ENCODE results near the gene SP6. TPM values are rescaled to one million over a fixed set of nuclear protein-coding genes. Genes with fewer than 3 reads are reported as not detected.

The SP6 gene
- total RNA-seq, 1 experiment from 2014 or later, result 10.8 TPM

DNA sequence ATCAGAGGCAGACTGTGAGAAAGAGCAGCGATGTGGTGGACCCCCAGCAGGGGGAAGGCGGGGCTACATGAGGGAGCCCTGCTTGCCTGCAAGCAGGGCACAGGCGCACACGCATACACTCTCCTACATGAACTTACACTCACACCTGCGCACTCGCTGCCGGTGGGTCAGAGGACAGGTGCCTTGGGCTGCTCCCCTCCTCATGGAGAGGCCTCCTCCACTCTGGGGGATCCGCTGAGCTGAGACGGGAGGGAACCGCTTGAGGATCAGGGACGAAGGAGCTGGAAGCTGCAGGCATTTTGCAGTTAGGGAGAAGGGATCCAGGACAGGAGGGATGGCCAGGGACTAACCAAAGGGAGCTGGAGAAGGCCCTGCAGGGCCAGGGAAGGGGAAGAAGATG is 43.5 kb downstream of the SP6 start:
- Histone ChIP-seq H3K4me3 (replicated peaks in 1 of 2; ENCODE audit: low read depth in 1 of 2, low read length in 2 of 2) (no peak overlapping the region), H3K27ac (ENCODE audit: low read depth, low read length) (no peak overlapping the region), H3K79me2 (ENCODE audit: insufficient read depth, low read length) (no peaks in the 10 kb centered on the region), H3K27me3 (ENCODE audit: insufficient read depth, low read length) (peaks cover 11% of the 10 kb centered on the region; the same call in 1 of the 2 replicates), H3K9ac (ENCODE audit: low read length) (no peak overlapping the region), H3K36me3 (ENCODE audit: control insufficient read depth in 1 of 2, insufficient read depth in 2 of 2, low read length in 2 of 2) (peaks cover 11% of the 10 kb centered on the region in 2 experiments; a peak in 2 of 4 replicates), H3K4me2 (ENCODE audit: low read length) (no peak overlapping the region), H3K9me3 (ENCODE audit: control insufficient read depth in 1 of 2, insufficient read depth in 1 of 2, low read depth in 1 of 2, low read length in 2 of 2) (no peaks in the 10 kb centered on the region), H2AFZ (ENCODE audit: low read depth, low read length, poor library complexity, severe bottlenecking) (no peak overlapping the region), H4K20me1 (ENCODE audit: insufficient read depth) (no peaks in the 10 kb centered on the region), H3K9me2 (ENCODE audit: insufficient read depth) (no peaks in the 10 kb centered on the region), H3K4me1 (ENCODE audit: control insufficient read depth in 1 of 2, insufficient read depth in 2 of 2, low read length in 2 of 2) (peaks cover 25 to 31% of the 10 kb centered on the region in 2 experiments)
- DNase-seq (ENCODE audit: low read depth, low spot score) (no peak), ATAC-seq (no peak)
- BruUV-seq (replicated peaks), result no TSS peak
- intact Hi-C loops (cut with micrococcal nuclease), result no loop called here
- TF ChIP-seq CEBPB (IDR thresholded peaks at IDR 0.05; ENCODE audit: low read depth) (no peak), ZNF274 (IDR thresholded peaks at IDR 0.05; ENCODE audit: low read depth, low read length) (no peak), ZFX (IDR thresholded peaks at IDR 0.05) (no peak), TCF7L2 (IDR thresholded peaks at IDR 0.05; ENCODE audit: borderline replicate concordance, extremely low read depth, insufficient read depth, insufficient read length) (no peak), SIN3A (IDR thresholded peaks at IDR 0.05; ENCODE audit: low read depth) (no peak), JUND (IDR thresholded peaks at IDR 0.05) (no peak)
- TF ChIP-seq, protein P1, sequence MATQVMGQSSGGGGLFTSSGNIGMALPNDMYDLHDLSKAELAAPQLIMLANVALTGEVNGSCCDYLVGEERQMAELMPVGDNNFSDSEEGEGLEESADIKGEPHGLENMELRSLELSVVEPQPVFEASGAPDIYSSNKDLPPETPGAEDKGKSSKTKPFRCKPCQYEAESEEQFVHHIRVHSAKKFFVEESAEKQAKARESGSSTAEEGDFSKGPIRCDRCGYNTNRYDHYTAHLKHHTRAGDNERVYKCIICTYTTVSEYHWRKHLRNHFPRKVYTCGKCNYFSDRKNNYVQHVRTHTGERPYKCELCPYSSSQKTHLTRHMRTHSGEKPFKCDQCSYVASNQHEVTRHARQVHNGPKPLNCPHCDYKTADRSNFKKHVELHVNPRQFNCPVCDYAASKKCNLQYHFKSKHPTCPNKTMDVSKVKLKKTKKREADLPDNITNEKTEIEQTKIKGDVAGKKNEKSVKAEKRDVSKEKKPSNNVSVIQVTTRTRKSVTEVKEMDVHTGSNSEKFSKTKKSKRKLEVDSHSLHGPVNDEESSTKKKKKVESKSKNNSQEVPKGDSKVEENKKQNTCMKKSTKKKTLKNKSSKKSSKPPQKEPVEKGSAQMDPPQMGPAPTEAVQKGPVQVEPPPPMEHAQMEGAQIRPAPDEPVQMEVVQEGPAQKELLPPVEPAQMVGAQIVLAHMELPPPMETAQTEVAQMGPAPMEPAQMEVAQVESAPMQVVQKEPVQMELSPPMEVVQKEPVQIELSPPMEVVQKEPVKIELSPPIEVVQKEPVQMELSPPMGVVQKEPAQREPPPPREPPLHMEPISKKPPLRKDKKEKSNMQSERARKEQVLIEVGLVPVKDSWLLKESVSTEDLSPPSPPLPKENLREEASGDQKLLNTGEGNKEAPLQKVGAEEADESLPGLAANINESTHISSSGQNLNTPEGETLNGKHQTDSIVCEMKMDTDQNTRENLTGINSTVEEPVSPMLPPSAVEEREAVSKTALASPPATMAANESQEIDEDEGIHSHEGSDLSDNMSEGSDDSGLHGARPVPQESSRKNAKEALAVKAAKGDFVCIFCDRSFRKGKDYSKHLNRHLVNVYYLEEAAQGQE (IDR thresholded peaks at IDR 0.05; ENCODE audit: low read depth), result no peak
- TF ChIP-seq, protein P2, sequence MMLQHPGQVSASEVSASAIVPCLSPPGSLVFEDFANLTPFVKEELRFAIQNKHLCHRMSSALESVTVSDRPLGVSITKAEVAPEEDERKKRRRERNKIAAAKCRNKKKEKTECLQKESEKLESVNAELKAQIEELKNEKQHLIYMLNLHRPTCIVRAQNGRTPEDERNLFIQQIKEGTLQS (IDR thresholded peaks at IDR 0.05), result no peak
- ChIA-PET CTCF (interaction anchor here (0.6 kb wide), 1 partner anchor 57 kb away, joined by 3 read pairs; no protein-coding TSS in a partner anchor), POLR2A (no interaction called here), RAD21 (ENCODE audit: low non-redundant PET in 1 of 2, low total read pairs in 2 of 2, uncharacterized antibody in 2 of 2, unreplicated experiment in 2 of 2) (no interaction called here)

Measured in HCT116 (cell line).